GM21360 (cell line): ENCODE results near the gene RUNDC3A.
"Not testable (repeated sequence)": the region's sequence is repeated elsewhere in the genome, so short reads cannot be mapped to it uniquely, and the experiment has no call there.

Experiments
- ATAC-seq: cut with Tn5 transposase; IDR thresholded peaks from one replicate; pipeline ENCODE4 v1.9.1; 2021; ENCODE audit warnings: mild to moderate bottlenecking, moderate library complexity; ENCODE audit not compliant: unreplicated experiment

Gene RUNDC3A

DNA sequence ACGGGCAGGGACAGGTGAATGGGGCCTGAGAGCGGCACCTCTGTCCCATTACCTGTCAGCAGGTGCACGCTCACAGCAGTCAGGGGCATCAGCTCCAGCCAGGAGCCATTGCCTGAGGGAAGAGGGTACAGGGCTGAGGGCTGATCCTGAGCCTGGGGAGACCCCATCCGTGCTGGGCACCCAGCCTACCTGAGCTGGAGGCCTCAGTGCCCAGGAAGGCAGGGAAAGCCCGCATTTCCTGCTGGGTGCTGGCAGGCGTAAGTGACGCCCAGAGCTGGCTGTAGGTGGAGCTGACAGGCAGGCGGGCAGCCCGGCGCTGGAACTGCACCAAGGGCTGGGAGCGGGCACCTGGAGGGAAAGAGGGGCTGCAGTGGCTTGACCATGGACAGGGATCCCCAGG lies 47.8 kb downstream of the RUNDC3A start:
- ATAC-seq, result no peak

- ATAC-seq, result no peak
Observed at GRCh38 chr17:44358066-44358465, 49.7 kb downstream of the RUNDC3A start.

DNA sequence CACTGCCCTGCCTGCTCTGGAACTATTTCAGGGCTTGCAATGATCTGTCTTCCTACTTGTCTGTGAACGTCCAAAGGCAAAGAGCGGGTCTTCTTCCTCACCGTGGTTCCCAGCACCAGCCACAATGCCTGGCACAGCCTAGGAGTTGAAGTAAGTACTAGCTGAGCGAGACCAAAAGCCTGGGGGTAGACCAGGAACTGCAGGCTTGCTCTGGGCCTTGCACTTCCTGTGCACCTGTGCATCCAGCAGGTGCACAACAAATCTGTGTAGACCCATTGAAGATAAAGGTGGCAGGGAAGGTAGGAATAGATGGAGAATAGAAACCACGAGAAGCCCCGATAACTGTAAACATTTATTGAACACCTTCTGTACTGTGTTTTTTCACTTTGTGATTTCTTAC lies 50.6 kb downstream of the RUNDC3A start:
- no peak for ATAC-seq

DNA sequence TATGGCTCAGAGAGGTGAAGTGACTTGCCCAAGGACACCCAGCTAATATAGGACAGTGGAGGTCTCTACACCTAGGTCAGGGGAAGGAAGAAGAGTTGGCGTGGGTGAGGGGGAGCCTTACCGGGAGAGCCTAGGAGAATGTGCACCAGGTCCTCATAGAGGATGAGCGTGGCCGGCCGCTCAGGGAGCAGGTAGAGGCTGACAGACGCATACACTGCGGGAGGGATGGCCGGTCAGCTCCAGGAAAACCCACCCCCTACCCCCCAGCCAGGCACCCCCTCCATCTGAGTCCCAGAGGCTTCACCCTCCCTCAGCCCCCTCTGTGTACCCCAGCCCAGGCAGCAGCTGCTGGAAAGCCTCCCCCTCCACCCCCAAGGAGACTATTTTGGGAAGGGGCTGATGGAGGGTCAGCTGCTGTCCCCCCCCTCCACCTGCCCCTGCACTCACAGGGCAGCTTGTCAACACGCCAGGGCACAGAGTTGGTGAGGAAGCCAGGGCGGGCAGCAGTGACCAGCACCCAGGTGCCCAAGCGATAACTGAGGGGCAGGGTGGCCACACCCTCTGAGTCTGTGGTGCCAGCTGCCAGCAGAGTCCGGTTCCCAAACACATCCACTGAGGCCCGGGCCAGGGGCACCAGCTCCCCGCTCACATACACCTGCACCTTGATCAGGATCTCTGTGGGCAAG lies 51.2 kb downstream of the RUNDC3A start:
- no peak for ATAC-seq

DNA sequence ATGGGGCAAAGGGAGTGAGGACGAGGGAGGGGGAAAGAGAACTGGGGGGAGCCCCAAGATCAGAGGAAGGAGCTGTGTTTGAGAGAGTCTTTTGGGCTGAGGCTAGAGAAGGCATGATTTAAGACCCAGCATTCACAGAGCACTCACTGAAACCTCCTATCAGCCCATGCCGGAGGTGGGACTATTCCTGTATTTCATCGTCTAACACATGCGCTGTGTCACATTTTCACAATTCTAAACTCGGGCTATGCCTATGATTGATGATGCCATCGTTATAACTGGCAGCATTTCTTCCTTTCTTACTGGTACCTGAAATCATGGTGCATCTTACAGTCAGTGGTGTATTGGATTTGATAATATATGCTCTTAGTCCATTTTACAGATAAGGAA lies 51.7 kb downstream of the RUNDC3A start:
- ATAC-seq, result no peak

DNA sequence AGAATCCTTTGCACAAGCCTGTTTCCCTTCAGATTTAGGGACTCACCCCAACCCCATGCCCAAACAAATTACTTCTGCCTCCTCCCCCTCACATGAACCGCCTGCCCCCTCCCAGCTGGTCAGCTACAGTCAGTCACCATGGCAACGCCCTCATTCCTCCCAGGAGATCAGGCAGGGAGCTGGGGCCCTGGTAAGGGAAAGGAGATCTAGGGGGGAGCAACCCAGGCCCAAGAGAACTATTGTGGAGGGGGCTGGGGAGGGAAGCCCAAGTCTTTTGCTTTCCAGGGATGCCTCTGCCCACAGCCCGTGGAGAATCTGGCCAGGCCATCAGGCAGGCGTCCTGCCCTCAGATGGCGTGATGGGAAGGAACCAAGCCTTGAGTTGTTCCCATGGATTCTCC lies 52.4 kb downstream of the RUNDC3A start:
- no peak for ATAC-seq

- no peak for ATAC-seq
Observed at GRCh38 chr17:44361292-44362260, 53.2 kb downstream of the RUNDC3A start.

- ATAC-seq, result no peak
Observed at GRCh38 chr17:44362459-44362948, 54.1 kb downstream of the RUNDC3A start.

DNA sequence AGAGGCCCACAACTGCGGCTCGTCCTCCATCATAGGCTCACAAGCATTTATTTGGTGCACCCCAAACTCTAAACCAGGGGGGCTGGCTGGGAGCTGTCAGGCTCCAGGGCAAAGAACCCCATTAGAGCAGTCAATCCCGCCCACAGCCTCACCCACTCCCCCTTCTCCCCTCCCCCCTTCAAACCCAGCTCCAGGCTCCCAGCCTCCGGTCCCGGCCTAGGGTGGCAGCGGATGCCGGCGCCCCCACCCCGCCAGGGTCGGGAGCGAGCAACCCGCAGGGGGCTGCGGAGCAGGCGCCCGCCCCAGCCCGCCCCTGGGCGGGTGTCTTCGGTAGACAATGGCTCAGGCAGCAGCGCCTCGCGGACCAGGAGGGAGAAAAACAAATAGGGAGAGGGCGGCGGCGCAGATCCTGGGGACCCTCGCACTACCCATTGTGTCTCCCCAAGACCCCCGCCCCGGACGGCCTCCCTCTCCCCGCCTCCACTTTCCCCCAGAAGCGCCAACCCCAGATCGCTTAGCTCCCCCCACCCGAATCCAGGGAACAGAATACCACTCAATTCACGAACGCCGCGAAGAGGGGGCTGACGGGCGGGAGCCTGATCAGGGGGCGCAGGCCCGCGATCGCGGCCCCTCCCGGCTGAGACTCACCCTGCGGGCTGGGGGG lies 54.7 kb downstream of the RUNDC3A start:
- ATAC-seq, result peak; percentile 12

DNA sequence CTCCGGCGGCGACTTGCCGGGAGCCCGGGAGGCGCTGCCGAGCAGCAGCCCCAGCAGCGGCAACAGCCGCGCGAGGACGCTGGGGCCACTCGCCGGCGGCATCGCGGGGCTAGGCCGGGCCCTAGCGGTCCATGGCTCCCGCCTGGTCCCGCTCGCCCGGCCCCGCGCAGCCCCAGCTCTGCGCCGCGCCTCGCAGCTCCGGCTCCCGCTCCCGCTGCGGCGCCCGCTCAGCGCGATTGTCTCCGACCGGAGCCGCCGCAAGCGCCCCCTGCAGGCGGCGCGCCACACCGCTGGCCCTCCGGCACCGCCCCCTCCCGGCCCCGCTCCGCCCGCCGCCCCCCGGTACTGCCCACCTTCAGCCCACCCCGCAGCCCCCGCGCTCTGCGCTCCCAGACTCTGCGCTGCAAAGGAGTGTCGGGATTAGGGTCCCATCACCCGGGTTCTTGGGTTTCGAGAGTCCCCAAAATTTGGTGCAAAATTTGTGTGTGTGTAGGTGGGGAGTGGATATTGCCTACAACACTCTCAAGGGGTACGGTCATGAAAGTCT lies 55.3 kb downstream of the RUNDC3A start, which contains the start of gene FAM171A2:
TSS of gene FAM171A2 (minus strand) at position 241 of the 547 bp plus-strand sequence. CDS start at position 102, 139 bp downstream.
- peak; percentile 57 for ATAC-seq

- not testable (repeated sequence) for ATAC-seq
Observed at GRCh38 chr17:44365051-44365450, 56.6 kb downstream of the RUNDC3A start.

GRCh38 chr17:44367231-44367979 lies 59.0 kb downstream of the RUNDC3A start:
- no peak for ATAC-seq
